Psoas muscle (tissue), 8 donors: ENCODE data around the gene TTF2. TPM values are rescaled to one million over a fixed set of nuclear protein-coding genes. Genes with fewer than 3 reads are reported as not detected.

ENCODE experiments used
- ATAC-seq, 4 donors: fragments of 200-7000 bp; cut with Tn5 transposase; one replicate each; pipeline ENCODE4 v1.9.1; 2020; ENCODE audit warnings: moderate library complexity in 3 of 4, mild to moderate bottlenecking in 2 of 4
- DNase-seq, 2 donors: peaks; one replicate each; pipeline ENCODE4 v3.0.0-alpha.2; 2020
- H3K27ac ChIP-seq: fragments of 200-600 bp; one replicate; pipeline ENCODE4 v1.8.0; 2022
- H3K27me3 ChIP-seq, 3 donors: fragments of 200-600 bp in 1 of 3; one replicate each; pipeline versions ENCODE4 v1.6.1 to v1.8.0; 2013 to 2022; ENCODE audit warnings: low read length in 2 of 3, mild to moderate bottlenecking in 2 of 3, moderate library complexity in 1 of 3; ENCODE audit not compliant: insufficient read depth in 3 of 3
- H3K36me3 ChIP-seq, 2 donors: fragments of 200-600 bp in 1 of 2; one replicate each; pipeline versions ENCODE4 v1.6.1 to v1.8.0; 2013 to 2022; ENCODE audit warnings: low read depth in 1 of 2, mild to moderate bottlenecking in 1 of 2, moderate library complexity in 1 of 2; ENCODE audit not compliant: insufficient read depth in 1 of 2
- H3K4me1 ChIP-seq: fragments of 200-600 bp; one replicate; pipeline ENCODE4 v1.8.0; 2022
- H3K4me3 ChIP-seq: fragments of 200-600 bp; one replicate; pipeline ENCODE4 v1.8.0; 2022; ENCODE audit warnings: mild to moderate bottlenecking
- H3K9me3 ChIP-seq: fragments of 200-600 bp; one replicate; pipeline ENCODE4 v1.8.0; 2022
- CTCF ChIP-seq: fragments of 200-600 bp; IDR thresholded peaks from one replicate; pipeline ENCODE4 v1.8.0; 2022; ENCODE audit warnings: antibody characterized with exemption
- WGBS, 3 donors: extraction: QIAGEN DNeasy Blood & Tissue Kit; methylation state at CpG; one replicate each; pipeline versions ENCODE4 v1.1.6 to v1.1.7; 2013; 5-methylcytosine and 5-hydroxymethylcytosine counted together
- intact Hi-C, 2 donors: fragments of 100-400 bp; cut with DNase I; formaldehyde crosslinking; loops; one replicate each; pipeline versions ENCODE4 v1.11.0 to v1.14.2; 2022
- polyA plus RNA-seq, 3 donors: library from polyadenylated mRNA; stranded (reverse); fragments of 200-250 nt; gene quantifications; one replicate each; pipeline ENCODE4 v1.2.3, GENCODE V29; 2013
- total RNA-seq, 4 donors: library from RNA; stranded (reverse); fragmentation: NEBNext Ultra II Directional in 2 of 4; extraction: Animal tissue kit (Norgen Biotek cat#: 25700) in 2 of 4; gene quantifications; one replicate each; pipeline versions ENCODE4 v1.2.1 to v1.2.4, GENCODE V29; 2021 to 2023
- donor health status: healthy with polysubstance abuse.
- donor health status: DM: no; HTN: no; CAD: no; lungs with moderate emphysema.
- donor health status: Bipolar disorder and iron deficiency.
- donor health status: healthy.
- donor health status: DM: yes; HTN: yes; CAD: no.
- donor health status: DM: no; HTN: no; CAD: no.
- donor health status: DM: no; HTN: no; CAD: no.
- donor health status: DM: yes; HTN: yes; CAD: no.

The TTF2 gene
- total and polyA plus RNA-seq, 7 donors, result 3.5 to 27.7 (median 14.3) TPM

GRCh38 chr1:117036018-117036461 is 24.1 kb upstream of the TTF2 start:
- Histone ChIP-seq H3K9me3 (no peaks in the 10 kb centered on the region), H3K36me3 (no peaks in the 10 kb centered on the region), H3K27ac (no peak overlapping the region), H3K4me3 (no peak overlapping the region), H3K4me1 (no peaks in the 10 kb centered on the region), H3K27me3 (no peaks in the 10 kb centered on the region)
- intact Hi-C loops, result no loop called here
- no peak for TF ChIP-seq CTCF
- WGBS, 3 donors, result 61 to 74% (median 65%) methylated on average over 6 of the region's 6 CpGs
- ATAC-seq (no peak), DNase-seq (no peak)

GRCh38 chr1:117037802-117038201 is 22.3 kb upstream of the TTF2 start:
- Histone ChIP-seq H3K4me1 (no peaks in the 10 kb centered on the region), H3K9me3 (no peaks in the 10 kb centered on the region), H3K36me3 (no peaks in the 10 kb centered on the region), H3K27ac (no peak overlapping the region), H3K4me3 (no peak overlapping the region), H3K27me3 (no peaks in the 10 kb centered on the region)
- ATAC-seq (no peak), DNase-seq (no peak)
- intact Hi-C loops, result no loop called here
- TF ChIP-seq CTCF, result no peak
- 50 to 94% (median 89%) methylated on average over 1 of the region's 1 CpG for WGBS, 3 donors

- ATAC-seq (no peak), DNase-seq (no peak)
- no peaks in the 10 kb centered on the region for H3K4me1 ChIP-seq
- no peak overlapping the region for H3K4me3 ChIP-seq
- TF ChIP-seq CTCF, result no peak
- intact Hi-C loops, result no loop called here
- 73 to 75% (median 74%) methylated on average over 6 of the region's 6 CpGs for WGBS, 3 donors
- no peaks in the 10 kb centered on the region for H3K9me3 ChIP-seq
- no peaks in the 10 kb centered on the region for H3K27me3 ChIP-seq
- no peak overlapping the region for H3K27ac ChIP-seq
- H3K36me3 ChIP-seq, result no peaks in the 10 kb centered on the region
Measured at GRCh38 chr1:117038236-117038635, 21.9 kb upstream of the TTF2 start.

GRCh38 chr1:117044217-117044616 is 15.9 kb upstream of the TTF2 start:
- Histone ChIP-seq H3K27me3 (no peaks in the 10 kb centered on the region), H3K4me1 (no peaks in the 10 kb centered on the region), H3K36me3 (no peaks in the 10 kb centered on the region), H3K4me3 (no peak overlapping the region), H3K9me3 (peaks cover 9% of the 10 kb centered on the region), H3K27ac (no peak overlapping the region)
- no peak for TF ChIP-seq CTCF
- ATAC-seq, result no peak
- intact Hi-C loops, result loop anchor here in 1 of 2 donors (10.0 kb wide), 1 partner anchor 889 kb away; no protein-coding TSS in a partner anchor
- no peak for DNase-seq
- WGBS, 3 donors, result 89 to 100% (median 92%) methylated on average over 1 of the region's 1 CpG

GRCh38 chr1:117045644-117046043 is 14.5 kb upstream of the TTF2 start:
- TF ChIP-seq CTCF, result no peak
- Histone ChIP-seq H3K27ac (no peak overlapping the region), H3K4me1 (no peaks in the 10 kb centered on the region), H3K4me3 (no peak overlapping the region), H3K36me3 (no peaks in the 10 kb centered on the region), H3K27me3 (no peaks in the 10 kb centered on the region), H3K9me3 (peaks cover 9% of the 10 kb centered on the region)
- ATAC-seq (no peak), DNase-seq (no peak)
- intact Hi-C loops, result loop anchor here in 1 of 2 donors (10.0 kb wide), 1 partner anchor 891 kb away; no protein-coding TSS in a partner anchor
- 33 to 56% (median 45%) methylated on average over 2 of the region's 2 CpGs for WGBS, 3 donors
